H1 (cell line): ENCODE measurements around the gene RIT2. TPM values are rescaled to one million over a fixed set of nuclear protein-coding genes. Genes with fewer than 3 reads are reported as not detected.

Source experiments
- BCL11A ChIP-seq, 2 experiments: IDR thresholded peaks; one replicate each; pipeline ENCODE4 v1.6.1; 2011; ENCODE audit warnings: low read depth in 2 of 2, low read length in 2 of 2, mild to moderate bottlenecking in 2 of 2
- BRCA1 ChIP-seq: IDR thresholded peaks from 2 replicates; pipeline ENCODE4 v1.6.1; 2012; ENCODE audit warnings: low read depth, low read length, improper control_type of control experiment
- CHD1 ChIP-seq: IDR thresholded peaks from 2 replicates; pipeline ENCODE4 v1.6.1; 2012; ENCODE audit warnings: low read depth, low read length, improper control_type of control experiment
- POLR2AphosphoS5 ChIP-seq: IDR thresholded peaks from 2 replicates; pipeline ENCODE4 v1.6.1; 2011; ENCODE audit warnings: low read depth, low read length
- SRF ChIP-seq: IDR thresholded peaks from 2 replicates; pipeline ENCODE4 v1.6.1; 2011; ENCODE audit warnings: mild to moderate bottlenecking, low read depth, low read length, moderate library complexity
- polyA plus RNA-seq, 7 experiments: library from polyadenylated mRNA; depleted of rRNA in 3 of 7; stranded (reverse) in 5 of 7; unstranded in 2 of 7; fragments of >200 nt in 5 of 7; fragments of 200-250 nt in 2 of 7; gene quantifications; 1 replicate in 5 of 7; 2 replicates in 1 of 7; 4 replicates in 1 of 7; pipeline versions ENCODE4 v1.2.1 to v1.2.3, GENCODE V29; 2011 to 2013; ENCODE audit warnings: missing spikeins in 2 of 7, mixed read lengths in 2 of 7
- total RNA-seq: library from RNA; stranded (reverse); fragmentation: NEBNext Ultra II Directional; extraction: Animal tissue kit (Norgen Biotek cat#: 25700); gene quantifications from 2 replicates; pipeline ENCODE4 v1.2.1, GENCODE V29; 2021

The RIT2 gene
- total and polyA plus RNA-seq, 2 of the 8 experiments (the other 6 are each of a cell fraction or from before 2014, with no cell fraction given): 0.67 to 3.2 TPM

DNA sequence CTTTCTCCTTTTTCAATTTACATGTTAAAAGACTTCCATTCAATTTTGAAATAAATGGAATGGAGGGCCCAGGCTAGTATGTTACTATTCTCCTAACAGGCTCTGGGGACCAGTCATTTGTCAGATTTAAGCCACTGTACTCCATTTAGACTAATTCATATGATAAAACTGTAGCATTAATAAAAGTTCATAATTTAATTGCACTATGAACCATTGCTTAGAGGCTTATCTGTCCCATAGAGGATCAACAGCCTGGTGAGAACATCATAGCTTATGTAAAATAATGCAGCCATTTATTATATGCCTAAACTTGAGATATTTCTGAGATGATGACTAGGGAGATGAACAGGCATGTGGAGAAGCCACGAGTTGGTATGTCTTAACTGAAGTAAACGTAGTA lies 156.0 kb downstream of the RIT2 start (continued):
- TF ChIP-seq CHD1 (no peak), SRF (no peak), POLR2AphosphoS5 (no peak), BCL11A (IDR thresholded peaks at IDR 0.05; ENCODE audit: low read depth in 2 of 2, low read length in 2 of 2) (no peak), BRCA1 (no peak)
